ENCODE results near the gene FTSJ3.
A peak's percentile ranks its signal among the peaks of the same experiment; 100 is the strongest.
"Not testable (repeated sequence)": the region's sequence is repeated elsewhere in the genome, so short reads cannot be mapped to it uniquely, and the experiment has no call there.

The FTSJ3 gene, protein sequence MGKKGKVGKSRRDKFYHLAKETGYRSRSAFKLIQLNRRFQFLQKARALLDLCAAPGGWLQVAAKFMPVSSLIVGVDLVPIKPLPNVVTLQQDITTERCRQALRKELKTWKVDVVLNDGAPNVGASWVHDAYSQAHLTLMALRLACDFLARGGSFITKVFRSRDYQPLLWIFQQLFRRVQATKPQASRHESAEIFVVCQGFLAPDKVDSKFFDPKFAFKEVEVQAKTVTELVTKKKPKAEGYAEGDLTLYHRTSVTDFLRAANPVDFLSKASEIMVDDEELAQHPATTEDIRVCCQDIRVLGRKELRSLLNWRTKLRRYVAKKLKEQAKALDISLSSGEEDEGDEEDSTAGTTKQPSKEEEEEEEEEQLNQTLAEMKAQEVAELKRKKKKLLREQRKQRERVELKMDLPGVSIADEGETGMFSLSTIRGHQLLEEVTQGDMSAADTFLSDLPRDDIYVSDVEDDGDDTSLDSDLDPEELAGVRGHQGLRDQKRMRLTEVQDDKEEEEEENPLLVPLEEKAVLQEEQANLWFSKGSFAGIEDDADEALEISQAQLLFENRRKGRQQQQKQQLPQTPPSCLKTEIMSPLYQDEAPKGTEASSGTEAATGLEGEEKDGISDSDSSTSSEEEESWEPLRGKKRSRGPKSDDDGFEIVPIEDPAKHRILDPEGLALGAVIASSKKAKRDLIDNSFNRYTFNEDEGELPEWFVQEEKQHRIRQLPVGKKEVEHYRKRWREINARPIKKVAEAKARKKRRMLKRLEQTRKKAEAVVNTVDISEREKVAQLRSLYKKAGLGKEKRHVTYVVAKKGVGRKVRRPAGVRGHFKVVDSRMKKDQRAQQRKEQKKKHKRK

DNA sequence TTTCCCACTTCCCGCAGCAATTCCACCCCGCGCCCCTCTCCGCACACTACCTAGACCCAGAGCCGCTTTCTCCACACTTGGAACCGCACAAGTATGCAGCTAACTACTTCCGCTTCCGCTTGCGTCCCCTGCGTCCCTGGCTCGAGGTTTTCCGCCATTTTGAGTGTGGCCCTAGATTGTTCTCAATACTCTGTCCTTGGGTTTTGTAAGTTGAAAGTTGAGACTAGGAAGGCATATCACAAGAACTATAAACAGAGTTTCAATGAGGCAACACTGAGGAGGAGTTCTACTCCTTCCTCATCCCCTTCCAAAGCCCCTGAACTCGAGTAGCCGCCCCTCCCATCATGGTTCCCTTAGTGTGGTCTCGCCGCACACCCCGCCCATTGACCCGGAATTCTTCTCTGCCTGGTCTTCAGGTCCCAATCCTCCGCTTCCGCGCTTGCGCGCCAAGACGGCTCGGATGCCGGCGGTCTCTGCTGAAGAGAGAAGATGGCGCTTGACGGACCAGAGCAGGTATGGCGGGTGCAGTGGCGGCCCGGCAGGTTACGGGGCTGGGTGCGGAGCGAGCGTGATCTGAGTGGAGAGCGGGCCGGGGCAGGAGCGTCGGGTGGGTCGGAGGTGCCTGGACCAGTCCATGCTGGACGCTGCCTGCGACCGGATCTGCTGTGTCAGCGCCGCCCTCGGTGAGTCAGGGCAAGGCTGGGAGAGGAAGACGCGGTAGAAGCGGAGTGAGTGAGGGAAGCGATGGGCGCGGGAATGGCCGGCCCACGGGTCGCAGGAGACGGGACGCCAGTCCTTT lies at the start of gene FTSJ3, which contains the start of gene PSMC5:
TSS of gene FTSJ3 (minus strand) at position 662 of the 799 bp plus-strand sequence. CDS start 761 bp downstream, outside the sequence.
TSS of gene PSMC5 (plus strand) at position 430 of the 799 bp plus-strand sequence. CDS start at position 490, 60 bp downstream.
- peak; percentile 93 to 95 for DNase-seq (ENCODE audit: low read depth in 1 of 2, low spot score in 1 of 2)

DNA sequence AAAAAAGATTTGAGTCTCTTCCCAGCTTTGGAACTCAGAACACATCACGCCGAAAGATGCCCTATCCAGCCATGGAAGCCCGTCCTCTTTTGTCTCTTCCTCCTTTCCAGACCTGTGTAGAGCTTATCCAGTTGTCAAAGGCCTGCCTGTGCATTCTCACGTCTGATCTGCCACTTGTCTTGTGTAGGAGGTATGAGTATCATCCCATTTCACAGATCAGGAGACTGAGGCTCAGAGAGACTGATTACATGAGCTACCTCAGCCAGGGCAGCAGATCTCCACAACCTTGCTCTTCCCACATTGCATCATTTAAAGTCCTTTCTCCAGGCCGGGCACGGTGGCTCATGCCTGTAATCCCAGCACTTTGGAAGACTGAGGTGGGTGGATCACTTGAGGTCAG lies 47.2 kb upstream of the FTSJ3 start:
- DNase-seq (ENCODE audit: low read depth in 1 of 2, low spot score in 1 of 2), result not testable (repeated sequence)

DNA sequence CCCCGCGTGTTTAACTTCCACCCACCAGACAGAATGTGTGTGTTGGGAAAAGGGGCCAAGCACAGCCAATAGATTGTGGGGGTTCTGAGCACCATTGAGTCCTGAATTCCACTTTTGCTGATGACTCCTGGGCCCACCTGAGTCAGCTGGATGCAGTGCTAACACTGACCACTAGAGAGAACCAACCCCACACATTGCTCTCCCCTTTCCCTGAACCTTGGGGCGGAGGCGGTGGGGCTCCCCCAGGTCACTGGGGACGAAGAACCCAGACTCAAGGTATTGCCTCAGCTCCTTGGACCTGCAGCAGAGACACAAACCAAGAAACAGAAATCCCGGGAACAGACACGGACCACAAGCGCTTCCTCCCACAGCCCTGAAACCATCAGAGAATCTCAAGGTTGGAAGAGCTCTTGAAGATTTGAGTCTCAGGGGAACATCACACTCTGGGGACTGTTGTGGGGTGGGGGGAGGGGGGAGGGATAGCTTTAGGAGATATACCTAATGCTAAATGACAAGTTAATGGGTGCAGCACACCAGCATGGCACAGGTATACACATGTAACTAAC lies 46.7 kb upstream of the FTSJ3 start:
- DNase-seq (ENCODE audit: low read depth in 1 of 2, low spot score in 1 of 2), result not testable (repeated sequence)

DNA sequence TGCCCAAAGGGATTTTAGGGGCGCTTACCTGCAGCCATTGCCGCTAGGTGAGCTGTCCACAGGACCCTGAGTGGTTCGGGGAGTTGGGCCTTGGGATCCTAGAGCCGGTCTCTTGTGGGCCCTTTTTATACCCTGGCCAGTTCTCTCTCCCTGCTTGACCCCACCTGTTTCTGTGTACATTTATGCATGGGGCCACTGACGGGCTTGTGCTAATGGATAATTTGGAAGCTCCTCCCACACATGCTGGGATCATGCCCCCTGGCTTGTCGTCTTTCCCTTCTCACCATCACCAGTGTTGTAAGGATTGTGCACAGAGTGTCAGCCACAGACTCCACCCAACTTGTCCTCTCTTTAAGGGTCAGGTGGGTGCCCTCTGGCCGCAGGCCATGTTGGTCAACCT lies 46.1 kb upstream of the FTSJ3 start, which contains the start of gene CSH2:
TSS of gene CSH2 (minus strand) at position 101 of the 400 bp plus-strand sequence. CDS start at position 38, 63 bp downstream.
- DNase-seq (ENCODE audit: low read depth in 1 of 2, low spot score in 1 of 2), result not testable (repeated sequence)

GRCh38 chr17:63871646-63872365 lies 44.3 kb upstream of the FTSJ3 start:
- DNase-seq (ENCODE audit: low read depth in 1 of 2, low spot score in 1 of 2), result not testable (repeated sequence)

GRCh38 chr17:63870292-63870665 lies 42.8 kb upstream of the FTSJ3 start:
- DNase-seq (ENCODE audit: low read depth in 1 of 2, low spot score in 1 of 2), result not testable (repeated sequence)

DNA sequence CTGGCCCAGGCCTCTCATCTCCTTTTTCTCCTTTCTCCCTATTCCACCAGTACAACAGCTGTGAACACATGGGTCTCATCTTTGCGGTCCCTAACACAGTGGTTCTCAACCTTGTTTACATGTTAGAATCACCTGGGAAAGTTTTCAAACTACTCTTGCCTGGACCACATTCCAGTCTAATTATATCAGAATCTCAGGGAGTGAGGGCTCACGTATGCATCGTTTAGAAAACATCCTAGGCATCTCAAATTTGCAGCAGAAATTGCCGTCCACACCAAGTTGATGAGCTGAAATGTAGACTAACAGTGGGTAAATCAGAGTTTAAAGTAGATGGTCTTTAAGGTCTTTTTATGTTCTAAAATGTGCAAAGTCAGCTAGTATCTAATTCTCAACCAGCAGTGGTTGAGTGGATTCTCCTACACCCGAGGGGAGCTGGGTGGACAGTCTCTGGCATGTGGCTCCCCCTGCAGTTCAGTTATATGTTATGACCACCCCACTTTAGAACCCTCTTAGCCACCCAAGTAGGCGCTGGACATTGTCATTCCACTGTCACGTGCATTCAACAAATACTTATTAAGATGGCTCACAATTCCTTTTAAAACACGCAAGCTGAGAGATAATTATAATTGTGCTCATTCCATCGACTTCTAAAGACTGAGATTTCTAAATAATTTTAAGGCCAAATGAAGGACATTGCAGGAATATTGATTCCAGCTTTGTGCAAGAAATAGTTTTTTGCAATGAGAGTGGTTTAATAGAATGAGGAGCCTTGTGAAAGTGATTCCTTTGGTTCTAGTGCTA lies 42.2 kb upstream of the FTSJ3 start:
- DNase-seq (ENCODE audit: low read depth in 1 of 2, low spot score in 1 of 2), result not testable (repeated sequence)

DNA sequence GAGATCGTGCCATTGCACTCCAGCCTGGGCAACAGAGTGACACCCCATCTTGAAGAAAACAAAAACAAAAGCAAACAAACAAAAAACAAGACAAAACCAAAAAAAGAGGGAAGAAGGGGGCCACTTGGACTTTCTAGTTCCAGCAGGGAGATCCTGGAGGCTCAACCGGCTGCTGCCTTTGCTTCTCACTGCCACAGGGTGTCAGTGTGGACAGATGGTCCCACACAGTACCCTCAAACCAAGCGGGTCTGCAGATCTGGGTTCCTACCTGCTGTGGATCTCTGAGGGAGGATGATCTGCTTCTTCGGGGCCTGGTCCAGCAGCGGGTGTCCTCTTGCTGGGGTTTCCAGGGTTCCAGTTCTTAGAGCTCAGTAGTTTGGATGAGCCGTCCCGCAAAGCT lies 39.2 kb upstream of the FTSJ3 start:
- DNase-seq (ENCODE audit: low read depth in 1 of 2, low spot score in 1 of 2), result not testable (repeated sequence)

DNA sequence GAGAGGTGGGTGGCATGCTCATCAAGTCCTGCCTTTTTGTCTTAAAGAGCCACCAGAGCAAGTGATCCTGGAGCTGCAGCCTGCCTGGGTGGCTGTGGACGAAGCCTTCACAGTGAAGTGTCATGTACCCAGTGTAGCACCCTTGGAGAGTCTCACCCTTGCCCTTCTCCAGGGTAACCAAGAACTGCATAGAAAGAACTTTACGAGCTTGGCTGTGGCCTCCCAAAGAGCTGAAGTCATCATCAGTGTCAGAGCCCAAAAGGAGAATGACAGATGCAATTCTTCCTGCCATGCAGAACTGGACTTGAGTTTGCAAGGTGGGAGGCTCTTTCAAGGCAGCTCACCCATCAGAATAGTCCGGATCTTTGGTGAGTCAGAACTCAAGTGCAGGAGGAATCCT lies 31.8 kb upstream of the FTSJ3 start:
- DNase-seq (ENCODE audit: low read depth in 1 of 2, low spot score in 1 of 2), result no peak

- DNase-seq (ENCODE audit: low read depth in 1 of 2, low spot score in 1 of 2), result not testable (repeated sequence)
Observed at GRCh38 chr17:63856425-63856824, 29.0 kb upstream of the FTSJ3 start.

GRCh38 chr17:63855185-63855584 lies 27.7 kb upstream of the FTSJ3 start:
- no peak for DNase-seq (ENCODE audit: low read depth in 1 of 2, low spot score in 1 of 2)

DNA sequence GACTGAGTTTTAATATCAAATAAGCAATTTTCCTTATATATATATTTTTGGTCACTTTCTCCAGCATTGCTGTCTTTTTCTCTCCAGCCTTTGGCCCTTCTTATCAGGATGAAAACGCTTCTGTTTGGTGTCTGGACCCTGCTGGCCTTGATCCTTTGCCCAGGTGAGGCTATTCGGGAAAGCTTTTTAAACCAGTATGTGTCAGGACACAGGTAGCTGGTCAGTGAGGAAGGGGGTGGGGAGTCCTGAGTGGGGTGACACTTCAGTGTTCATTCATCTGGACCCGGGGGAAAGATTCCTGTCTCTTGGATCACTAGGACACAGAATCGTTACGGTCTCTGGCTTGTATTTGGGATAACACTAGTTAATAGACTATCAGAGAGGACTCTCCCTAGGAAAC lies 27.2 kb upstream of the FTSJ3 start:
- no peak for DNase-seq (ENCODE audit: low read depth in 1 of 2, low spot score in 1 of 2)

GRCh38 chr17:63853260-63853659 lies 25.8 kb upstream of the FTSJ3 start:
- no peak for DNase-seq (ENCODE audit: low read depth in 1 of 2, low spot score in 1 of 2)

GRCh38 chr17:63850401-63850800 lies 22.9 kb upstream of the FTSJ3 start:
- DNase-seq (ENCODE audit: low read depth in 1 of 2, low spot score in 1 of 2), result no peak

DNA sequence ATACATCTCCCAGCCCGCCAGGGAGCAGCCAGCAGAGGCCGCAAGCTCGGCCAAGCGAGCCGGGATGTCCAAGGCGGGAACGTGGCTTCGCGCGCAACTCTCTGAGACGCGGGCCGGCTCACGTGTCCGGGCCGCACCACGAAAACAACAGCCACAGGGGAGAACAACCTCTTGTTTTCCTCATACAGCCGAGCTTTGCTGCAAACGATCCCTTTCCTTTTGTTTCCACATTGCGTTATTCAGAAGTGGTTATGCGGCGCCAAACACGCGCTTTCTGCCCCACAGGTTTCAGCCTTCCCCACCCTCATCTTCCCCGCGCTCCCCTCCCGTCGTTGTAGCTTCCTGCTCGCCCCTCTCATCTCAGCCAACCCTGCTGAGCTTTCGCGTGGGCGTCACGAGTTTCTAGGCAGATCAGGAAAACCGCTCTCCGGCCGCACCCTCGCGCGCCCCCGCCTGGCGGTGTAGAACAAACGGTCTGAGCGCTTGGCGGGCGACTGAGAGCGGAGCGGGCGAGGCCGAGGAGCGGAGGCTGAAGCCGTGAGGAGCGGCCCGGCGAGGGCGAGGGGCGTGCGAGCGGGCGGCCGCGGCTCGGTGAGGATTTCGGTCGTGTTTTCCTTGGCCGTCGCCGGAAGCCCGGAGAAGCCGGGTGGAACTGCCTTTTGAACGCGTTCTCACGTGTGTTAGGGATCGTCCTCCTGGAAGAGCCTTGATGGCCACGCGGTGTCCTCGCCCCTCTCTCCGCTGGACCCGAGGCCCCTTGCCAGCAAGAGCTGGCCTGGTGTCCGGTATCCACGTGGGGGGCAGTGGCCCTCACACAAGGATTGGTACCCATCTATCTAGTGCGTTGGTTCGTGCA lies 21.6 kb upstream of the FTSJ3 start:
- DNase-seq (ENCODE audit: low read depth in 1 of 2, low spot score in 1 of 2), result peak; percentile 93

DNA sequence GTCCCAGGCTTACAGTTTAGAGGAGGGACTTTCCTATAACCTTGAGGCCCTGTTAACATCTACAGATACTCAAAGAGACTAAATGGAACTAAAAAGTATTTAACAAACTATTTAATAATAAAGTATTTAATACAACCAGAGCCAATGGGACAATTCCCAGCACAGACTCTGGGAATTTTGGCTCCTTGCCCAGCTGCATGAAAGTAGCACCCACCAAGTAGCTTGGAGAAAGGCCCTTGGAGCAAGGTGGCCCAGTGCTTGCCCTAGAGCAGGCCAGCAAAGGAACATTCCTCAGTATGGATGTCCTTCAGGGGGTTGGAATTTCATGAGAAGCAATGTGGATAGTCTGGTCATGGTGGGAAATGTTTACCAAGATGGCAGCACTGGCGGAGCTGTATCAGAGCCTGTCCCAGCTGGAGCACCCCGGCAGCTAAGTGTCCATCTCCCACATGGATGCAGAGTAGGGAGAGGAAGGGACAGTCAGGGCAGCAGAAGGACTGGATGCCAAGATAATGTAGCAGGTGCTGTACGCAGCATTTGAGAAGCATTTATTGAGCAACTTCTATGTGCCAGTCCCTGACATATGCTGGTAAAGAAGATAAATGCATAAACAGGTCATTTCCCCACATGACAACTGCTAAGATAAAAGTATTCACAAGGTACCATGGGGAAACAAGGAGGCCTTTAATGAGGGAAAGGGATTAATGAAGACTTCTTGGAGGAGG lies 20.2 kb upstream of the FTSJ3 start:
- DNase-seq (ENCODE audit: low read depth in 1 of 2, low spot score in 1 of 2), result no peak

GRCh38 chr17:63845509-63845908 lies 18.0 kb upstream of the FTSJ3 start:
- DNase-seq (ENCODE audit: low read depth in 1 of 2, low spot score in 1 of 2), result no peak
